ENCODE results near the gene PATJ. TPM values are rescaled to one million over a fixed set of nuclear protein-coding genes. Genes with fewer than 3 reads are reported as not detected.
"Not testable (repeated sequence)": the region's sequence is repeated elsewhere in the genome, so short reads cannot be mapped to it uniquely, and the experiment has no call there.

The PATJ gene
- total and polyA plus RNA-seq, 3 donors from 2014 or later: 12.9 to 44.5 (median 21.6) TPM

- H3K4me3 ChIP-seq: no peak overlapping the region
- no peak for DNase-seq
- 63 to 66% methylated on average over 2 of the region's 2 CpGs for WGBS, 2 donors
- intact Hi-C loops (cut with DNase I; ENCODE audit: low total_unique reads): no loop called here
- no peak for TF ChIP-seq POLR2A (IDR thresholded peaks at IDR 0.05)
- TF ChIP-seq, protein P1, sequence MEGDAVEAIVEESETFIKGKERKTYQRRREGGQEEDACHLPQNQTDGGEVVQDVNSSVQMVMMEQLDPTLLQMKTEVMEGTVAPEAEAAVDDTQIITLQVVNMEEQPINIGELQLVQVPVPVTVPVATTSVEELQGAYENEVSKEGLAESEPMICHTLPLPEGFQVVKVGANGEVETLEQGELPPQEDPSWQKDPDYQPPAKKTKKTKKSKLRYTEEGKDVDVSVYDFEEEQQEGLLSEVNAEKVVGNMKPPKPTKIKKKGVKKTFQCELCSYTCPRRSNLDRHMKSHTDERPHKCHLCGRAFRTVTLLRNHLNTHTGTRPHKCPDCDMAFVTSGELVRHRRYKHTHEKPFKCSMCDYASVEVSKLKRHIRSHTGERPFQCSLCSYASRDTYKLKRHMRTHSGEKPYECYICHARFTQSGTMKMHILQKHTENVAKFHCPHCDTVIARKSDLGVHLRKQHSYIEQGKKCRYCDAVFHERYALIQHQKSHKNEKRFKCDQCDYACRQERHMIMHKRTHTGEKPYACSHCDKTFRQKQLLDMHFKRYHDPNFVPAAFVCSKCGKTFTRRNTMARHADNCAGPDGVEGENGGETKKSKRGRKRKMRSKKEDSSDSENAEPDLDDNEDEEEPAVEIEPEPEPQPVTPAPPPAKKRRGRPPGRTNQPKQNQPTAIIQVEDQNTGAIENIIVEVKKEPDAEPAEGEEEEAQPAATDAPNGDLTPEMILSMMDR (IDR thresholded peaks at IDR 0.05): no peak
- no peak overlapping the region for H3K27ac ChIP-seq
- H3K27me3 ChIP-seq: no peaks in the 10 kb centered on the region
- H3K36me3 ChIP-seq (ENCODE audit: low read depth, missing control alignments): no peaks in the 10 kb centered on the region
- no peaks in the 10 kb centered on the region for H3K4me1 ChIP-seq
- H3K9me3 ChIP-seq: no peaks in the 10 kb centered on the region
Observed at GRCh38 chr1:61839679-61840078, 97.4 kb downstream of the PATJ start.

- Histone ChIP-seq H3K27ac (no peak overlapping the region), H3K4me3 (no peak overlapping the region), H3K9me3 (no peaks in the 10 kb centered on the region), H3K36me3 (ENCODE audit: low read depth, missing control alignments) (no peaks in the 10 kb centered on the region), H3K27me3 (no peaks in the 10 kb centered on the region), H3K4me1 (no peaks in the 10 kb centered on the region)
- TF ChIP-seq POLR2A (IDR thresholded peaks at IDR 0.05): no peak
- TF ChIP-seq, protein P1 (IDR thresholded peaks at IDR 0.05): no peak
- WGBS, 2 donors: 91 to 93% methylated on average over 4 of the region's 4 CpGs
- intact Hi-C loops (cut with DNase I; ENCODE audit: low total_unique reads): no loop called here
- DNase-seq: no peak
Observed at GRCh38 chr1:61842036-61842435, 99.8 kb downstream of the PATJ start.

GRCh38 chr1:61842863-61843514 is 100.7 kb downstream of the PATJ start:
- no peaks in the 10 kb centered on the region for H3K36me3 ChIP-seq (ENCODE audit: low read depth, missing control alignments)
- WGBS, 2 donors: 81 to 84% methylated on average over 2 of the region's 2 CpGs
- intact Hi-C loops (cut with DNase I; ENCODE audit: low total_unique reads): no loop called here

GRCh38 chr1:61844006-61844405 is 101.7 kb downstream of the PATJ start:
- H3K4me1 ChIP-seq: no peaks in the 10 kb centered on the region

More at GRCh38 chr1:61842863-61843514, 100.7 kb downstream of the PATJ start:
- Histone ChIP-seq H3K27ac (no peak overlapping the region), H3K4me1 (no peaks in the 10 kb centered on the region), H3K4me3 (no peak overlapping the region), H3K27me3 (no peaks in the 10 kb centered on the region), H3K9me3 (no peaks in the 10 kb centered on the region)
- DNase-seq: peak; percentile 32
- no peak for TF ChIP-seq POLR2A (IDR thresholded peaks at IDR 0.05)
- TF ChIP-seq, protein P1 (IDR thresholded peaks at IDR 0.05): no peak

DNA sequence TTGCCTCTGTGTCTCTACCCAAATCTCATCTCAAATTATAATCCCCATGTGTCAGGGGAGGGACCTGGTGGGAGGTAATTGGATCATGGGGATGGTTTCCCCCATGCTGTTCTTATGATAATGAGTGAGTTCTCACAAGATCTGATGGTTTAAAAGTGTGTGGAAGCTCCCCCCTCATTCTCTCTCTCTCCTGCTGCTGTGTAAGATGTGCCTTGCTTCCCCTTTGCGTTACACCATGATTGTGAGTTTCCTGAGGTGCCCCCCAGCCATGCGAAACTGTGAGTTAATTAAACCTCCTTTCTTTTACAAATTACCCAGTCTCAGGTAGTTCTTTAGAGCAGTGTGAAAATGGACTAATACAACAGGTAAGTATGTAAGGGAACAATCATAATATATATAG is 102.4 kb downstream of the PATJ start:
- 96 to 100% methylated on average over 2 of the region's 2 CpGs for WGBS, 2 donors
- H3K9me3 ChIP-seq; H3K4me1 ChIP-seq; H3K4me3 ChIP-seq; H3K27me3 ChIP-seq; DNase-seq; intact Hi-C loops (cut with DNase I; ENCODE audit: low total_unique reads); H3K36me3 ChIP-seq (ENCODE audit: low read depth, missing control alignments); H3K27ac ChIP-seq: not testable (repeated sequence)

More at GRCh38 chr1:61844006-61844405, 101.7 kb downstream of the PATJ start:
- no peaks in the 10 kb centered on the region for H3K27me3 ChIP-seq
- 90 to 97% methylated on average over 1 of the region's 1 CpG for WGBS, 2 donors
- no peaks in the 10 kb centered on the region for H3K9me3 ChIP-seq
- no peak overlapping the region for H3K4me3 ChIP-seq
- no peak overlapping the region for H3K27ac ChIP-seq
- TF ChIP-seq POLR2A (IDR thresholded peaks at IDR 0.05): no peak
- TF ChIP-seq, protein P1 (IDR thresholded peaks at IDR 0.05): no peak
- DNase-seq: no peak
- no peaks in the 10 kb centered on the region for H3K36me3 ChIP-seq (ENCODE audit: low read depth, missing control alignments)
- intact Hi-C loops (cut with DNase I; ENCODE audit: low total_unique reads): no loop called here

Data from testis (tissue), 3 donors.